ENCODE measurements around the gene XK.
A peak's percentile ranks its signal among the peaks of the same experiment; 100 is the strongest.

The XK gene

GRCh38 chrX:37684426-37684825, 1.2 kb upstream of the XK start:
- no peak for DNase-seq

DNA sequence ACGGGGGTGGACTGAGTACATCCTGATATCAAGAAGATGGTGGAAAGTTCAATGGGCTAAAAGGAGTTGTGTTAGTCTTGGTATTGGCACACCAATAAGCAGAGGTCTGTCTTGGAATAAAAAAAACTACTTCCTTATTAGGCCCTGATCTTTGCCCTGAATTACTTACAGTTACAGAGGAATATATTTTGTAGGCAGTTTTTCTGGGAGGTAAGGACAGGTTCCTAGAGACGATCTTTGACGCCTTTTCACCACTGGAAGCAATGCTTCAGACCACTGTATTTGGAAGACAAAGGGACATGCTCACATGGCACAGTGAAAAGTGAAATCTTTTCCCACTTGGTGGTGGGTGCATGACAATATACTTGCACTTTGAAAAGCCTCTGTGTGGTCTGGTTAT, 618 bp upstream of the XK start:
- DNase-seq, result no peak

DNA sequence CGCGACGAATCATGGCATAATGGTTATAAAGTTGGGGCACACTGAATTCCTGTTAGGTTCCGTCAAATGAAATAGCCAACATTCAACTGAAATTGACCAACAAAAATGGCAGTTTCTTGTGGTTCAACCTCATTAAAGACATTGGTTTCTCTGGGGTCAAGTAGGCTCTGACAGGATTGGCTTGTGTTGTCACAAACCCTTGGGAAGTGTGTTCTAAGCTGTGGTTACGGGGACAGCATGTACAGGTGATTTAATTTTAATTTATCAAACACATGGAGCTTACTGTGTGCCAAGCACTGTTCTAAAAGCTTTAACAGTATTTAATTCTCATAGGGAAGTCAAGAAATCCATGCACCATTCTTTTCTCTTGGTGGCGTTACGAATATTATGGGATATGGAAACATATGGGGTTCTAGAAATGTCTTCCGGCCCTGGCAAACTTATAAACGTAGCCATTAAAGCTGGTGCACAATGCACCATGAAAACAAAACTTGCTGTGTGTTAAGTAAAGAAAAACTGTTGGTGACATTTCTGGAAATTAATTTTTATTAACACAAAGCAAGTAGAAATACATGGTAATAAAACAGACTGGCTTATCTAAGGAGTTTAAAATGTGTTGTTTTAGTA, 891 bp downstream of the XK start:
- no peak for DNase-seq

DNA sequence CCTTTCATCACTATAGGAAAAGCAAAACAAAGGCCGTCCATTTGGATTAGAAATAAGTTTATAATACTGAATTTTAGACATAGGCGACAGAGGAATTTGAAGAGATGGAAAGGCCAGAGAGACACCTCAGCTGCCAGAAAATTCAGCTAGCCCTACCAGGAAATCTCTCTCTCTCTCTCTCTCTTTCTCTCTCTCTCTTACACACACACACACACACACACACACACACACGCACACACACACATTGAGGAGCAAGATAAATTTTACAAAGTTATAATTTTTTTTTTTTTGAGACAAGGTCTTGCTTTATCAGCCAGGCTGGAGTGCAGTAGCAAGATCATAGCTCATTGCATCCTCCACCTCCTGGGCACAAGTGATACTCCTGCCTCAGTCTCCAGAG, 1.4 kb downstream of the XK start:
- DNase-seq, result no peak

- DNase-seq, result no peak
These were observed 4.5 kb downstream of the XK start for GRCh38 chrX:37690119-37690518.

DNA sequence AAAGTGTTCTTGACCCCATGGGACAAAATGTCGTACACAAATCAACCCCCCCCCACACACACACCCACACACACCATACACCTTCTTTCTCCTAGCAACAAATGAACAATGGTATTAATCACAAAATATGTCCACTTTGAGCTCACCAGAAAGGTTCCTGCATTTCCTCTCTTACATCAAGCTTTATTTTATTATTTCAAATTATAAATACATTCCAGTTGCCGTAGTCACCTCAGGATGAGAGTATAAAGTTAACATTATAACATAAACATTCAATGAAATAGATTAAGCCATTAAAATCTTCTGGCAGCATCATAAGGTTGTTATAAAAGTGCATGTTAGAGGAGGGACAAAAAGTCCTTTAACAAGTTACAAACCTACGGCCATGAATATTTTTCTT, 7.3 kb downstream of the XK start:
- no peak for DNase-seq

- no peak for DNase-seq
These were observed 11.7 kb downstream of the XK start for GRCh38 chrX:37697169-37697760.

DNA sequence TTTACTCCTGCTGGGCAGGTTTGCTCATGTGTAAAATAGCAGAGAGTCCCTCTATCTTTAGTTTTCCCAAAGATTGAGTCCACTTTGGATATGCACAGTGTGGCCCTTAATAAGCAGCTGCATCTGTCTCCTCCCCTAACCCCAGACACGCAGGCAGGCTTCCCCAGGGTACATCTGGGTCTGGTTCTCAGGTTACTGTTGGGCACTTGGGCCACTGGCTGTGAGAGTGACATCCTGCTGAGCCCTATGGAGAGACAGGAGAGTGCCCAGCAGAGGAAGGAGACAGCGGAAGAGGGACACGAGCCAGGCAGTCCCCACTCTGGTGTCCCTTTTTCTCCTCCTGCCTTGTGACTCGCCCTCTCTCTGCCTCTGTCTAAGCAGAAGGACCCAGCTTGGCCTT, 16.0 kb downstream of the XK start:
- DNase-seq, result no peak

GRCh38 chrX:37711991-37712390, 26.4 kb downstream of the XK start:
- no peak for DNase-seq

DNA sequence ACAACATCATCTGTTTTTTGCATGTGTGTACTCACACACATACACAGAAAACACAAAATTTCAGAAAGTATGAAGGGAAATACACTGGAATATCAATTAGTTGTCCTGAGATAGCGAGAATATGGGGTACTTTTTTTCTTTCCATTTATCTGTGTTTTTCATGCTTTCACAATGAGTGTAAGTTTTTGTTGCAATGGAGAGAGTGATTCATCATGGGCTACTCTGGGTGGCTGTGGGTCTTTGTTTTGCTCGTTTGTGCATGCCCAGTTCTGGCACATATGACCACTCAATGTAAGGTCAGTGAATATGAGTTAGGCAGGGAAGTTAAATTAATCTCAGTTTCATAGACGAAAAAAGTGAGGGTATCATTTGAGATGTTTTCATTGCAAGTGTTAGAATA, 26.9 kb downstream of the XK start:
- DNase-seq, result no peak

GRCh38 chrX:37714479-37714878, 28.9 kb downstream of the XK start:
- DNase-seq, result no peak

DNA sequence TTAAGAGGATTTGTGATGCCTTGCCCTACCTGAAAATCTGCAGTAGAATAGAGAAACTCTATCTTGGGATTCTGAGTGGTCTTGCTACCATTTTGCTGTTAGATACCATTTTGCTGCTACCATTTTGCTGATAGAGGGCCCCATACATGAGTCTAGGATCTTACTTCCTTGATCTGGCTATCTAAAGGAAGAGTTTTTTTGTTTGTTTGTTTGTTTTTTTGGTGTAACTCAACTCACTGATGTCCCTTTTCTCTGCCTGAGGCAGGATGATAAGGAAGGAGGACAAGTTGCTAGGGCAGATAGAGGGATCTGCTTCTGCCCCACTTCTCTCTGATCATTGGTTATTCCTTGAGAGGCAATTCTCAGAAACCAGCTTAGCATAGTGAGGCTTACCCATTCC, 31.0 kb downstream of the XK start:
- DNase-seq, result no peak

- no peak for DNase-seq
These were observed 32.1 kb downstream of the XK start for GRCh38 chrX:37717708-37718107.

- no peak for DNase-seq
These were observed 37.0 kb downstream of the XK start for GRCh38 chrX:37722595-37722994.

GRCh38 chrX:37726346-37726745, 40.8 kb downstream of the XK start:
- no peak for DNase-seq

DNA sequence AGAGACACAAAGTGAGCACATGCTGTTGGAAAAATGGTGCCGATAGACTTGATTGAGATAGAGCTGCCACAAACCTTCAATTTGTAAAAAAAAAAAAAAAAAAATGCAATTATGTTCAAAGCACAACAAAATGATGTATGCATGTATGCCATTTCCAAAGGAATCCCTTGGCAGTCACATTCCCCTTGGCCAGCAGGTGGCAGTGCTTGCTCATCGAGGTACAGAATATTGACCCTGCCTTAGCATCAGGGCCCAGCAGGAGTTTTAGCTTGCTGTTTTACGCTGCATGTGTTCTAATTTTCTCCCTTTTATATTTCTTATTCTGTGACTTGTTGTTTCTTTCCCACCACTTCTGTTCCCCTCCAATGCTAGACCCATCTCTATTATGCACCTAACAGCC, 59.8 kb downstream of the XK start:
- peak; percentile 75 to 76 for DNase-seq

DNA sequence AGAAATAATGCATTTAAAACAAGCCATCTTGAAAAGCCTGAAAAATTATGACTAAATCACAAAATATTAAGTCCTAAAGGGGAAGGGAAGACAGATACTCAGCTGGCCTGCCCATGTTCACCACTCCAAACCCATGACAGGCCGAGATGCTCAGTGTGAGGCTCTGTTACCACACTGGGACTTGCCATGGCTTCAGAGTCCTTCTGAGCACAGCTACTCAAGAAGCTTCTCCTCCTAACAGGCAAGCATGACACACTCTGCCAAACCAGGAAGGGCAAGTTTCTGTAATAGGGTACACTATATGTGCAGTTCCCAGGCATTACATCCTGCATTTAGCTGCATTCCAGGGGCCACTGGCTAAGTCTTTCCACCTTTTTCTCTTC, 60.2 kb downstream of the XK start:
- DNase-seq, result no peak

- DNase-seq, result peak in 1 of 2 donors; percentile 20
These were observed 60.8 kb downstream of the XK start for GRCh38 chrX:37746218-37746941.

DNA sequence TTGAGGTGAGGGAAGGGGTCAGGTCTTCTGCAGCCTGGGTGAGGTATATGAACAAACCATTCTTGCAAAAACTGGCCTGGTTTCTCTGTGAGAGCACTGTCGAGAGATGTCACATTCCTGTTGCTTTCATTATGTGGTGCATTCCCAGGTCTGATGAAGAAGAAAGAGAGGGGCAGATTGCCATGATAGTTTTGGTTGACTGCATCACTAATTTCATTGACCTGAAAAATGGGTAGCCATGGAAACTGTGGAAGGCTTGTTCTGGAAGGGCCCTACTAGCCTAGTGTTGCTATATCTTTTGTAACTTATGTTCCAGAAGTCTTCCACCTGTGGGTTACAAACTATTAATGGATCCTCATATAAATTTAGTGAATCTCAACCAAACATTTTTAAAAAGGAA, 61.4 kb downstream of the XK start:
- DNase-seq, result no peak

DNA sequence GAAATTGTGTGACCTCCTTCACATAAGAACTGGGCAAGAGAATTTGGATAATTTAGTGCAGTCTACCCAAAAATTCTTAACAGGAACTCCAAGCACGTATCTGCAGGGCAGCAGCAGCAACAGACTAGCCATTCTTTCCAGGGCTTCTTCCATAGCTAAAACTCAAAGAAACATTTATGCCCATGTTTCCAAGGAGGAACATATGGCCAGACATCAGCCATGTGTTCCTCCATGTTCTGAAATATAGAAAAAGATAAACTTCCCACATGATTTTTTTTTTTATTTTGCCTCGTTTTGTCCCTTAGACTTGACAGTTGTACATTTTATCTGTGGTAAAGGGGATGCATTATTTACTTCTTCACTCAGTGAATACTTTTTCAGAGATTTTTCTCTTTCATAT, 66.7 kb downstream of the XK start:
- DNase-seq, result no peak

GRCh38 chrX:37752936-37753335, 67.3 kb downstream of the XK start:
- no peak for DNase-seq

- no peak for DNase-seq
These were observed 67.8 kb downstream of the XK start for GRCh38 chrX:37753384-37753783.

DNA sequence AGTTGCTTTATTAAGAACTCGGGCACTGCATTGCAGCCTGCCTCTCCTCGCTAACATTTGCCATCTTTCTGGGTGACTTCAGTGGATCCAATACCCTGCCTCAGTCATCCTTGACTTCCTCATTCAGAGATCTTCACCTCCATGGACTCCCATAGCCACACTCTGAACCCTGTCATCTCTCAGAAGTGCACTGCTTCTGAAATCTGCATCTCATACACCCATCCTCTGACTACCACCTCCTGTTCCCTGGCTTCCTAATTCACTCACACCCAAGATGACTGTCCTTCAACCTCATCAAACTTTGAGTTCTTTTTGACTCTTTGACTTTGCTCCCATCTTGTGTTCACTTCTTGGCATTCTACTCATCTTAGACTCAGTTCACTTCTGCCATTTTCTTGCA, 68.9 kb downstream of the XK start:
- no peak for DNase-seq

GRCh38 chrX:37755025-37755424, 69.4 kb downstream of the XK start:
- DNase-seq, result no peak

- DNase-seq, result no peak
These were observed 71.5 kb downstream of the XK start for GRCh38 chrX:37757082-37757481.

Data from stimulated activated CD4-positive, alpha-beta T cell treated with anti-CD3 and anti-CD28 coated beads, Interleukin-2, amount 100 ng/mL, for 24 hours (primary cell).